ENCODE data around the gene GJA3.

- TF ChIP-seq POLR2AphosphoS5 (IDR thresholded peaks at IDR 0.05) (no peak), CTCF (IDR thresholded peaks at IDR 0.05) (no peak)
Measured at GRCh38 chr13:20190481-20191310, 29.8 kb upstream of the GJA3 start.
